Gastrocnemius medialis (tissue), 4 donors: ENCODE measurements around the gene TSPAN7.

ENCODE experiments used
- POLR2A ChIP-seq, 2 donors: fragments of 450-650 bp; IDR thresholded peaks; one replicate each; pipeline ENCODE4 v1.6.1; 2017; ENCODE audit warnings: antibody characterized with exemption in 2 of 2, mild to moderate bottlenecking in 2 of 2, moderate library complexity in 2 of 2
- TF ChIP-seq, protein P1 (sequence below), 5 experiments: fragments of 450-650 bp in 3 of 5; fragments of 200-600 bp in 2 of 5; sonication (generic) in 2 of 5; IDR thresholded peaks in 4 of 5; conservative IDR thresholded peaks in 1 of 5; 1 replicate in 4 of 5; 2 replicates in 1 of 5; pipeline ENCODE4 v1.5.1; 2016 to 2019; ENCODE audit warnings: antibody characterized with exemption in 5 of 5, mild to moderate bottlenecking in 3 of 5, moderate library complexity in 3 of 5

DNA sequence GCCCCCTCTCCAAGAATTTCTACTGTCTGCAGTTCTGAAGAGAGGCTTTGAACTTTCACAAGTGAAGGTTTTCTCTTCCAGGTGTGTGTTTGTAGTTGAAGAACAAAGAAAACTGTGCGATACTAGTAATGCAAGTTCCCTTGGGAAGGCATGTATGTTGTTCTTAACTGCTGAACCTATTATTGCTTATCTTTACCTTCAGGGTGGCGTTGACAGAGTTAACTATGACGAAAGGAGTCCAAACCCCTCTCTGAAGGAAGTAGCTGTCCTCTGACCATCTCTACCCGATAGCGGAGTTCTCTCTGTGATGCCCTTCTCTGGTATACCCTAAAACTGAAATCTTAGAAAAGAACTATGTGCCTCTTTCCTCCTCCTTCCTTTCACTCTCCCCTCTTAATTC is 79.9 kb downstream of the TSPAN7 start:
- TF ChIP-seq, protein P1, sequence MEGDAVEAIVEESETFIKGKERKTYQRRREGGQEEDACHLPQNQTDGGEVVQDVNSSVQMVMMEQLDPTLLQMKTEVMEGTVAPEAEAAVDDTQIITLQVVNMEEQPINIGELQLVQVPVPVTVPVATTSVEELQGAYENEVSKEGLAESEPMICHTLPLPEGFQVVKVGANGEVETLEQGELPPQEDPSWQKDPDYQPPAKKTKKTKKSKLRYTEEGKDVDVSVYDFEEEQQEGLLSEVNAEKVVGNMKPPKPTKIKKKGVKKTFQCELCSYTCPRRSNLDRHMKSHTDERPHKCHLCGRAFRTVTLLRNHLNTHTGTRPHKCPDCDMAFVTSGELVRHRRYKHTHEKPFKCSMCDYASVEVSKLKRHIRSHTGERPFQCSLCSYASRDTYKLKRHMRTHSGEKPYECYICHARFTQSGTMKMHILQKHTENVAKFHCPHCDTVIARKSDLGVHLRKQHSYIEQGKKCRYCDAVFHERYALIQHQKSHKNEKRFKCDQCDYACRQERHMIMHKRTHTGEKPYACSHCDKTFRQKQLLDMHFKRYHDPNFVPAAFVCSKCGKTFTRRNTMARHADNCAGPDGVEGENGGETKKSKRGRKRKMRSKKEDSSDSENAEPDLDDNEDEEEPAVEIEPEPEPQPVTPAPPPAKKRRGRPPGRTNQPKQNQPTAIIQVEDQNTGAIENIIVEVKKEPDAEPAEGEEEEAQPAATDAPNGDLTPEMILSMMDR (IDR thresholded peaks at IDR 0.05 in 4 of 5, conservative IDR thresholded peaks at IDR 0.05 in 1 of 5) = no peak
- no peak for TF ChIP-seq POLR2A (IDR thresholded peaks at IDR 0.05)
